ENCODE measurements around the gene ACOXL.

ACOXL gene

DNA sequence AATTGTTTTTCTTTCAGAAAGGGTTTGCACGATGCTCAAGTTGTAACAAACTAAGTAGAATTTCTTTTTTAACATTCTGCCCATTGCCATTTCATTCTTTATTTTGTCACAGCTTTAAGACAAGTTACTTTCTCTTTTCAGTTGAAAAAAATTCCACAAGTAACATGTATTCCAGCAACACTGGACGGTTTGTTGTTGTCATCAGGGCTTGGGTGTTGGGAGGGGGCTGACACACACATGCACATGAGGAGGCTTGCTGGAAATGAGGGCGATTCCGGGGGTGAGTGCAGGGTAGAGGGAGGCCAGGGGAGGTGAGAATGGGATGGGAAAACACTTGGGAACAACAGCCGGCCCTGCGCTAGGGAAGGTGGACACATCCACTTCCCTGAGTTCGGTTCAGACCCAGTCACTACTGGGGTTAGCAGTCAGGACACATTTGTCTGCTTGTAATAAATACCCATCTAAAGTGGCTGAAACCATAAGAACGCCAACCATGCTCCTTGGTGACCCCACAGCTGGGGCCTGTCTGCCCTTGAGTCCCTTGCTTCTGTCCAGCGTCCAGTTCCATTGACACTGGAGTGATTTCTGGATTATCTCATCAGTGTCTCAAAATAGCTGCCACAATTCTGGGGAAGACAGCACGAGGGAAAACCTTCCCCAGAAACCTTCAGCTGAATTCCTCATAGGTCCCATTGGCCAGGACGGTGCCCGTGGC is 246.5 kb downstream of the ACOXL start:
- no peak for DNase-seq (ENCODE audit: low read depth)

- DNase-seq (ENCODE audit: low read depth), result no peak
These were observed 247.3 kb downstream of the ACOXL start for GRCh38 chr2:110979471-110980338.

DNA sequence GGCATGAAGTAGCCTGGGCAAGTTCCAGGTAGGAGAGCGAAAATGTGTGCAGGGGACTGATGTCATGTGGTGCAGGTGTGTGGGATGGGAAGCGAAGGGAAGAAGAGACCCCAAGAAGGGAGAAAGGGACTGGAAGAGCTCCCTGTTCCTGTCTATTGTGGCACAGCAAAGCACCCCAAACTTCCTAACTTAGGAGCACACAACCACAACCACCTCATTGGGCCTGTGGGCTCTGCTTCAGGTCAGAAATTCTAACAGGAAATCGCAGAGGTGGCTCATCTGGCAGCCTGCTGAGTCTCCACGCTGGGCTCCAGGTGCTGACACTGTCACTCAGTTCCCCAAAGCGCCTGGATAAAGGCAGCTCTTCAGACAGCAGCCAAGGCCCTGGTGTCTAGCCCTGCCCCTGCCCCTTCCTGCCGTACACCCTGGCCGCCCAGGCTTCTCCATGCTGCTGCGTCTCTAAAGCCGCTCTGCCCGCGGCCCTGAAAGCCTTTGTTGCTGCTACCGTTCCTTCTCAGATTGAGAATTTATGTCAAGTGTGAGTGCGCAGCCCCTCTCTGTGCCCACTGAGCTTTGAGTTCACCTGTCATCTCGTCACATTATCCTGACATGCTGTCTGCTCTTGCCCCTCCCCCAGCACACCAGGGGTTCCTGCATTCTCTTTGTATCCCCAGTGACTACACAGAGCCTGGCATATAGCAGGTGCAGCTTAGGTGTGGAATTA is 248.1 kb downstream of the ACOXL start:
- no peak for DNase-seq (ENCODE audit: low read depth)

DNA sequence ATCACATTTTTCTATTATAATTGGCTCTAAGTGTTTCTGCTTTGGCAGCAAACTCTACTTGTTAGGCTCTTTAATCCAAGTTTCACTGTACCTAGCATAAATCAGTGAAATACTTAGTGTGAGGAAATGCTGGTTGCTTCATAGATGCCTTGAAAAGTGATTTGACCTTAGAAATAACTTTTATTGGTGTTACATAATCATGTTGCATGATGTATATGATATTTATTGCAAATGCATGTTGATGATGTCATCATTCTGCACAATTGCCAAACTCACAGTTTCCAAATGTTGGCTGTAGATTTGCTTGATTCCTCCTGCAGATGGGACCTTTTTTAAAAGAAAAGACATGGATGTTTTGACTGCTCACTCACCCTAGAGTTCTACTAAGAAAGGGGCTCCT is 250.8 kb downstream of the ACOXL start:
- no peak for DNase-seq (ENCODE audit: low read depth)

DNA sequence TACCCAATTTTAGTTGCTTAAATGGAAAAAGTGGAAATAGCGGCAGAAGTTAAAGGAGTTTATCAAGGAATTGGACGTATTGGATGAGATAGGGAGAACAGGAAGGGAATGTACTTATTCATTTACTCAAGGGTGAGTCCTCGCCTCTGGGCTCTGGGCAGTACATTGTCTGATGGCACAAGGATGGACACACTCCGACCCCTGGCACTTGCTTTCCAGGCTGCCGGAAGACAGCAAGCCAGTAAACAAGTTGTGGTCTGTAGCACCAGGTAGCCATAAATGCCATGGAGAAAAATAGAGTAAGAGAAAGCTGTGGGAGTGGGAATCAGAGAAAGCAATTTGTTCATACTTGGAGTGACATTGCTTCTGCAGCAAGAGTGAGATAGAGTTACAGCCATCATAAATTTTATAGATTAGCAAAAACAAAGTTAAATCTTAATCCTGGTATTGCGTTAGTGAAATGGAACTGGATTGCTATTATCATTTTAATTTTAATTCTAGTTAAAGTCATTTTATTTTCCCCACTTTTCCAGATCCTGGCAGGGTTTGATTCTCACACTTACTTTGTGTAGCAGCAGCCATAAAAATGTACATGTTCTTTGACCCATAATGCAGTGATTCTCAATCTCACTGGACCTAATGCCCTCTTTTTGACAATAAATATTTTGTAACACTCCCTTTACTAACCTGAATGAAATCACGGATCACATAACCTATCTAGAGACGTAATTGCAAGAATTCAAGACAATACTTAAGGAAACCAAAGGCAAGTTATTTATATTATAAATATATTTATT is 252.5 kb downstream of the ACOXL start:
- no peak for DNase-seq (ENCODE audit: low read depth)

- no peak for DNase-seq (ENCODE audit: low read depth)
These were observed 258.1 kb downstream of the ACOXL start for GRCh38 chr2:110990440-110990839.

DNA sequence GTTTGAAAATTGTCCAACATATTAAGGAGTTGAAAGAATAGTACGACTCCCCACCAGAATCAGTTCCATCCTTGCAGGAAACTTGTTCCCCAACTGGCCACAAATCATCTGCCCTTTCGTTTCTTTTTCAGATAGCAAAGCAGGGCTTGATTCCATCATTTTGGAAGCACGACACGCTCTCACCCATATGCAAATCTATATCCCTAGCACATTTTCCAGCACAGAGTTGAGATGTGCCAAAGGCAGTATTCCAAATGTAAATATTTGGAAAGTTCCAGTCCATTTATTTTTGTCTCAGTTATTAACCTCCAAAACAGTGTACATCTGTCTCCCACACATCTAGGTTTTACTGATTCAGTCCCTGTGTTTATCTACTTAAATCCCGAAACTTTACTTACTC is 259.5 kb downstream of the ACOXL start:
- DNase-seq (ENCODE audit: low read depth), result no peak

- no peak for DNase-seq (ENCODE audit: low read depth)
These were observed 260.5 kb downstream of the ACOXL start for GRCh38 chr2:110992886-110993285.

DNA sequence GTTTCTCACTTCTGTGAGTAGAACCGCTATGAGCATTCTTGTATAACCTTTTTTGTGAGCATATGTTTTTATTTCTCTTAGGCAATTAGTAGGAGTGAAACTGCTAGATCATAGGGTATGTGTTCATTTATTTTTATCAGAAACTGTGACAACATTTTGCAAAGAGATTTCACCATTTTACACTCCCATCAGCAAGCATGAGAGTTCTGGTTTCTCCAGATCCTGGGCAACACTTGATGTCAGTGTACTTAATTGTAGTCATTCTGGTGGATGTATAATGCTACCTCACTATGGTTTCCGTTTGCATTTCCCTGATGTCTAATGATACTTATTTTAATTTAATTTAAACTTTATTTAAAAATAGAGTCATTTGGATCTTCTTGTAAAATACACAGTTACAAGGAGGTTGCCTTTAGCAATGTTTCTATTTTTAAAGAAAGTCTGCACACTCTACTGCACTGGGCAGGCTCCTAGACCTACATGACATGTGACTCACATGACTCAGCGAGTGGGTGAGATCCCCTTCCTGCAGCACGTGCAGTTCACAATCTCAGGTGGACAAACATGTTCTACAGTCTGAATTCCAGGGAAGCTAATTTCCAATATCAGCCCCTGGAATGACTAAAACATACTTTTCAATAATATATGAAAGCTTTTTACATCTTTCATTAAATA is 261.3 kb downstream of the ACOXL start:
- no peak for DNase-seq (ENCODE audit: low read depth)

- no peak for DNase-seq (ENCODE audit: low read depth)
These were observed 262.0 kb downstream of the ACOXL start for GRCh38 chr2:110994250-110994961.

DNA sequence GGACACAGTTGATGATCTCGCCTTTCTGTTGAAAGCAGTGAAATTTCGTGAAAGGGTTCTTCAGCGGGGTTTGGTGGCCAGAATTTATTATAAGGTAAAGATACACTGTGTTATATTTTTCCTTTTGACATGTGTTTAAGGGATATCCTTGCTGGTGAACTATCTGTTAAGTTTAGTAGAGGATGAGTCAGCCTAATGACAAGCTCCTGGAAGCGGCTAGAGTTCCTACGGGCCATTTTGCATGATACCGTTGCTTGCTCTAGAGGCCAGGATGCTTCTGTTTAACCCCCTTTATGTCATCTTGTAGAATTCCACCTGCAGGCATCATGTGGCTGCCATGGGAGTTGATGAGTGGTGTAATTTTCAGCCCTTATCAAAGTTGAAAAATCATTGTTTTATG is 263.5 kb downstream of the ACOXL start:
- no peak for DNase-seq (ENCODE audit: low read depth)

DNA sequence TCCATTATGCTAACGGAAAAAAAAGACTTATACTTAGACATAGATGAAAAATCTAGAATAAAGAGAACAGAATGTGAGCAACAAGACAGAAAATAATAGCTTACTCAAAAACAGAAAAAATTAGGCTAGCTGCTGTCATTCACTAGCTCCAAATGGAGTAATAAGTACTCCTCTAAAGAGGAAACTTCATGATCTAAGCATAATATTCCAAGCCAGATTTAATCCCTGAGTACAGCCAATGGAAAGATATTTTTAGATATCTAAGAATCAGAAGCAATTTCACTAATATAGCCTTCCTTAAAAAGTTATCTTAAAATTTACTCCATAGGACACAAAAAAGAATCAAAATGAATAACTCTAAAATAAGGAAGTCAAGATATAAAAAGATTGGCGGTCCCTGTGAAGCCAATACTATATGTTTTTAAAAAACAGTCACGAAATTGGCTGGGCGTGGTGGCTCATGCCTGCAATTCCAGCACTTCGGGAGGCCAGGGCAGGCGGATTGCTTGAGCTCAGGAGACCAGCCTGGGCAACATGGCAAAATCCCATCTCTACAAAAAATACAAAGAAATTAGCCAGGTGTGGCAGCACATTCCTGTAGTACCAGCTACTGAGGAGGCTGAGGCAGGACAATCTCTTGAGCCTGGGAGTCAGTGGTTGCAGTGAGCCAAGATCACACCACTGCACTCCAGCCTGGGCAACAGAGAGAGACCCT is 265.1 kb downstream of the ACOXL start:
- no peak for DNase-seq (ENCODE audit: low read depth)

GRCh38 chr2:110998311-110998710 is 265.9 kb downstream of the ACOXL start:
- no peak for DNase-seq (ENCODE audit: low read depth)

- no peak for DNase-seq (ENCODE audit: low read depth)
These were observed 267.3 kb downstream of the ACOXL start for GRCh38 chr2:110999626-111000025.

GRCh38 chr2:111005307-111005706 is 272.9 kb downstream of the ACOXL start:
- no peak for DNase-seq (ENCODE audit: low read depth)

GRCh38 chr2:111005821-111006220 is 273.4 kb downstream of the ACOXL start:
- DNase-seq (ENCODE audit: low read depth), result no peak

DNA sequence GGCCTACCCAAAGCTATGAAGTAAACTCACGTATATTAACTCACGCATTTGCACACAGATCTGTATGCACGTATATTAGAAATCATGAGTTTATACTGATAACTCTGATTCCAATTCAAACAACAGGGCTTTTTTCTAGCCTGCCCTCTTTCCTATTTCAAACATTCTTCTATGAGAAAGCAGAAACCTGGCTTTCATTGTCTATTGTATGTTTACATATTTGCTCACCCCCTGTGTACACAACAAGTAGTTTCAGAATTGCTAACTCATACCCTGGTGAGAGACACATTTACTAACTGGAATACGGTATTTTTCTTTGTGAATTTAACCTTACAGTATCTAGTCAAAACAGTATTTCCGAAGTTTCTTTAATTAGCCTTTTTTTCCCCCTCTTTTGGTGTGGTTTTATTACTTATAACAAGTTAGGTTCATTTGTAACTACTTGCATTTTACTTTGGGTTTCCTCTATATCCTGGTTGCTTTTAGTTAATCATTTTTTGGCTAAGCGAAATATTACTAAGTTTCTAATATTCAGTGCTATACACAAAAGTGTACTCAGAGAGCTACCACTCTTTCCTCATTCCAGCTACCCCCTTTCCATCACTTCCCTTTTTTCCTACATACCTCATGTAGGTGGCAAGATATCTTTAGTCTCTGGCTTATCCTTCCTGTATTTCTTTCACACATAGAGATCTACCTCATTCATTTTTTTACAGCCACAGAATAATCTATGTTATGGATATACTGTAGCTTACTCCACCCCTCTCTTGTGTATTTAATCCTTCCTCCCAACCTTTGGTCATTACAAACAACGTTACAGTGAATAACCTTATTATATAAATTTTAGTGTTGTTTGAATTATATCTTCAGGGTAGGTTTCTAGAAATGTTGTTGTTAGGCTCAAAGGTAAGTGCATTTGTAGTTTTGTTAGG is 275.6 kb downstream of the ACOXL start:
- no peak for DNase-seq (ENCODE audit: low read depth)

GRCh38 chr2:111011218-111011617 is 278.8 kb downstream of the ACOXL start:
- no peak for DNase-seq (ENCODE audit: low read depth)
